Pulmonary artery endothelial cell (primary cell): ENCODE results near the gene NFXL1. TPM values are rescaled to one million over a fixed set of nuclear protein-coding genes. Genes with fewer than 3 reads are reported as not detected.

ENCODE experiments used
- DNase-seq: peaks from one replicate; pipeline ENCODE4 v3.0.0-alpha.2; 2011; ENCODE audit warnings: low read depth, low spot score
- total RNA-seq: library from RNA; depleted of rRNA; stranded (reverse); fragments of >200 nt; gene quantifications from 2 replicates; pipeline ENCODE4 v1.2.3, GENCODE V29; 2014

Gene NFXL1
- total RNA-seq, 1 donor from 2014 or later: 5.7 TPM

DNA sequence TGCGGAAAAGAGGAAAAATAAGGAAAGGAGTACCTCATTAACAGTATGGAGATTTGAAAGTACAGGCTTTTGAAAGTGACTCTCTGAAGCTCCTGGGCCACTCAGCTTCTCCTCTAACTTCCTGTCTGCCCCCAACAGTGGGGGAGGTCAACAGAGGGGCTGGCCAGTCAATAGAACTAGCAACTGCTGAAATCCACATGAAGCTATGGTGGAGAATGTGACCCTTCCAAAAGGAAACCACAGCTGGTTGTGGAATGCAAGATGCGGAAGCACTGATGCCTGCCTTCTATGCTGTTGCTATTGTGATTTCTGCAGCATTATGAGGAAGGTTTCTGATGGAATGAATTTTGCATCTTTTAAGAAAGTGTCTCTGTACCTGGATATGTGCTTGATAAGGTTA is 78.9 kb downstream of the NFXL1 start:
- no peak for DNase-seq

- DNase-seq: no peak
These were observed 83.2 kb downstream of the NFXL1 start for GRCh38 chr4:47831026-47831679.

DNA sequence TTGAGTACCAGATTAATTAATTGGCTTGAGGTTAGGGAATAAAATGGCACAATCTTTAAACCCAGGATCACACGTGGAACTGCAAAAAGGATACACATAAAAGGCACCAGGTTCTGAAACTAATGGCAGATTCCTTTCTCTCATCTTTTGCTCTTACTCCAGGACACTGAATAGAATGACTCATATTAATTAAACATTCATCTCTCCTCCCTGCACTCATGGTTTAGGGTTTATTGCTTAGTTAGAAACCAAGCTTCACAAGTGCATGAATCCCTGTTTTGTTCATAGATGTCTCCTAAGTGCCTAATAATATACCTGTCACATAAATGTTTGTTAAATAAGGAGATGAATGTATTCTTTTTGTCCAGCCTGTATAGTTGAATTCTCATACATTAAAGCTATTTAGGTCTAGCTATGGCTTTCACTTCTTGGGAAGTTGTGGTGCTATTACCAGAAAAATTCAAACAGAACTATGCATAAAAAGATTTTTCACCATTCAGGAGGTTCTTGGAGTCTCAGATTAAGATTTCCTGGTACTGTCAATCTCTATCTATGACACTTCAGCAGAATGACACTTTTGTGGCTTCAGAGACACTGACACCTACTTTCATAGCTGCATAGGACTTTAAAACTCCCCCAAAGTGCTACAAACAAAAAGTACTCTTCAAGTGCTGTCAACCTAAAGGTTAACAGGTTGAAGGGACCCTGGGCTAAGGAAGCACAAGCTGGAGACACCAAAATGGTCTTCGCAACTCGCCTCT is 83.9 kb downstream of the NFXL1 start:
- no peak for DNase-seq

GRCh38 chr4:47829438-47829837 is 84.9 kb downstream of the NFXL1 start:
- no peak for DNase-seq

- DNase-seq: no peak
These were observed 86.9 kb downstream of the NFXL1 start for GRCh38 chr4:47827343-47828047.

- no peak for DNase-seq
These were observed 89.5 kb downstream of the NFXL1 start for GRCh38 chr4:47824840-47825239.

DNA sequence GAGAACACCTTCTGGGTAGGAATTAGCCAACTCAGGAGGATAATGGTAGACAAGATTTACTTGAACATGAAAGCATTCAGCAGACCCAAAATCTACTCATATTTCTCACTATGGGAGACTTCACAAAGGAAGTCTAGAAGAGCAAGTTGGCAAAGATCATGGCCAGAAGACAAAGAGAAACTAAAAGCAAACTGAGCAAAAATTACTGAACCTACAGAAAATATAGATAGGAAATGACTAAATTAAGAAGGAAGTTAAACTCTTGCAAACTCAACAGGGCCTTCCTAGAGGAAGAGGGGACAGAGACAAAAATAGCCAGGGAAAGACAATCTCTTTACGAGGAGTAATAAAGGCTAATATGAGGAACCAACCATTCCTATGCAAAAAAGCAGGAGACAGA is 95.2 kb downstream of the NFXL1 start:
- no peak for DNase-seq

GRCh38 chr4:47817275-47817674 is 97.1 kb downstream of the NFXL1 start:
- no peak for DNase-seq

GRCh38 chr4:47816748-47817147 is 97.6 kb downstream of the NFXL1 start:
- no peak for DNase-seq

DNA sequence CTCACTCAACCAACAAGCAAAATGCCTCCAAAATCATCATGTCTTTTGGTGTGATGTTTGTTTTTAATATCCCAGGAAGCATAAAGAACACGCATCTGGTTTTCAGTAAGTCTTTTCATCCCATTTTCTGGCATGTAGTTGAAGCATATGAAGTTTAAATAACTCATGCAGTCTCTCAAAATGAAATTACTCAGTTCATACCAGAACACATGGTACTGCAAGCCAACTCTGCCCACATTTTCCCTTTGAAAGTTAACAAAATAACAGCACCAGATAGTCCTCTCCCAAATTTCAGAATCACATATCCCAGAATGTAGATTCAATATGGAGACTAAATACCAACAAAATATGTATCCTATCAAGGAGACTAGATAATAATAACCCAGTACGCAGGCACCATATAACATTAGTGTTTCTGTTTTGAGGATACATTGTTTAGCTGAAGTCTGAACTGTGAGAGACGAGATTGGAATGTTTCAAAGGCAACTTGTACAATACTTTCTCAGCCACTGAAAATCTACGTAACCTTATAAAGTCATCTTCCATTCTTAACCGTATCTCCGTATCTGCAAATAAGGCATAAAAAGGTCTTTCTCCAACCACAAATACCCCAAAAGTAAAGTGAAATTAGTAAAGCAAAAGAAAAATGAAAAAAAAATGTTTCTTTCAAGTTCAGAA is 99.6 kb downstream of the NFXL1 start:
- no peak for DNase-seq

DNA sequence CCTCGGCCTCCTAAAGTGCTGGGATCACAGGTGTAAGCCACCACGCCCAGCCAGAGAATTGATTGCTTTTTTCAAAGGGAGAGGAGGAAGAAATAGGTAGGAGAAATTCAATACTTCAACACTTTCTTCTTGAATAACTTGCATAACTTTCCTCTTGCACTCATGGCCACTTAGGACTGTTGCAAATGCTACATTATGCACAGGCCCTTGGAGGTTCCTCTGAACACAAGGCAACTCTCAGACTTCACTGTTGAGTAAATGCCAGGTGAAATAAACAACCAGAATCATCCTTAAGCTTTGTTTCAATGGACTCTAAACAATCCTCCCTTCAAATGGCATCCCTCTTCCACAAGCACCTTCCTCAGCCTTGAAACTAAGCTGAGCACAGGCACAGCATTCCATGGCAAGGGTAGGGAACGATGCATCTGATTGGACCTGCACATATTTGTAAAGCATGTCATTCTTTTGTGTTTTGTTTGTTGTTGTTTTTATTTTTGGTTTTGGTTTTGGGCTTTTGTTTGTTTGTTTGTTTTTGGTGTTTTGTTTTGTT is 104.7 kb downstream of the NFXL1 start:
- no peak for DNase-seq

GRCh38 chr4:47804598-47804997 is 109.8 kb downstream of the NFXL1 start:
- DNase-seq: no peak

GRCh38 chr4:47801481-47802002 is 112.8 kb downstream of the NFXL1 start:
- DNase-seq: no peak

DNA sequence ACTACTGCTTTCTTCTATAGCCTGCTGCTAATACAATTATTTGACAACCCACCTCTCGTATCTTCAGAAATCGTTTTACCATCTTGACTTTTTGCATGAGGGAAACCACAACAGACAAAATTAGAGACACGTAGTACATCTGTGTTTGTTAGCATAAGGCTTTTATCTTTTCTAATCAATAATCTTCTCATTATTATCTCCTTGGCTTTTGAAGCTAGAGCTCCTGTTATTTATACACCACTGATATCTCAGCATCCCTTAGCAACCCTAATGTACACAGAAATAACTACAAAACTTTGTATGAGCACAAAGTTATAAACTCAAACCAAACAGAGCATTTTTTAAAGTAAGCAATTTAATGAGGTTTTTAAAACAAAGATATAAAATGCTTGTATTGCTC is 116.2 kb downstream of the NFXL1 start:
- DNase-seq: no peak

Other genes starting within 250 kb of the NFXL1 start
- 0.07 and 0.56 TPM in 2 replicates for gene CORIN, start 76.5 kb downstream of the NFXL1 start, total RNA-seq
- gene CNGA1, start 102.1 kb upstream of the NFXL1 start, total RNA-seq: not detected in 2 replicates
- 0.78 and 1.6 TPM in 2 replicates for gene NIPAL1, start 102.2 kb upstream of the NFXL1 start, total RNA-seq
- 0.04 and 0.07 TPM in 2 replicates for gene TXK, start 219.7 kb upstream of the NFXL1 start, total RNA-seq